ENCODE data around the gene TRIO. TPM values are rescaled to one million over a fixed set of nuclear protein-coding genes. Genes with fewer than 3 reads are reported as not detected.

Gene TRIO
- total and polyA plus RNA-seq, 2 donors, result 35.8 to 233 TPM

- Histone ChIP-seq H3K4me1 (ENCODE audit: insufficient read depth) (peaks cover 4% of the 10 kb centered on the region), H3K4me3 (ENCODE audit: low read depth, low read length) (no peak overlapping the region), H3K27ac (ENCODE audit: low read depth) (no peak overlapping the region), H3K36me3 (ENCODE audit: insufficient read depth) (no peaks in the 10 kb centered on the region)
- no peak for DNase-seq (ENCODE audit: extremely low spot score)
- 83% methylated on average over 5 of the region's 5 CpGs for WGBS
These were observed 29.1 kb downstream of the TRIO start for GRCh38 chr5:14172149-14172795.

GRCh38 chr5:14173377-14174229, 30.5 kb downstream of the TRIO start:
- WGBS, result 80% methylated on average over 15 of the region's 15 CpGs
- Histone ChIP-seq H3K4me3 (ENCODE audit: low read depth, low read length) (no peak overlapping the region), H3K27ac (ENCODE audit: low read depth) (no peak overlapping the region), H3K36me3 (ENCODE audit: insufficient read depth) (no peaks in the 10 kb centered on the region), H3K4me1 (ENCODE audit: insufficient read depth) (peaks cover 4% of the 10 kb centered on the region)
- no peak for DNase-seq (ENCODE audit: extremely low spot score)

GRCh38 chr5:14174230-14174636, 31.1 kb downstream of the TRIO start:
- H3K36me3 ChIP-seq (ENCODE audit: insufficient read depth), result no peaks in the 10 kb centered on the region
- 57% methylated on average over 8 of the region's 8 CpGs for WGBS
- no peak overlapping the region for H3K4me3 ChIP-seq (ENCODE audit: low read depth, low read length)
- H3K4me1 ChIP-seq (ENCODE audit: insufficient read depth), result peaks cover 4% of the 10 kb centered on the region
- H3K27ac ChIP-seq (ENCODE audit: low read depth), result no peak overlapping the region
- DNase-seq (ENCODE audit: extremely low spot score), result no peak

- Histone ChIP-seq H3K4me3 (ENCODE audit: low read depth, low read length) (no peak overlapping the region), H3K36me3 (ENCODE audit: insufficient read depth) (no peaks in the 10 kb centered on the region), H3K27ac (ENCODE audit: low read depth) (no peak overlapping the region), H3K4me1 (ENCODE audit: insufficient read depth) (peaks cover 4% of the 10 kb centered on the region)
- 91% methylated on average over 1 of the region's 1 CpG for WGBS
- no peak for DNase-seq (ENCODE audit: extremely low spot score)
These were observed 32.2 kb downstream of the TRIO start for GRCh38 chr5:14175381-14175780.

GRCh38 chr5:14176888-14177287, 33.7 kb downstream of the TRIO start:
- WGBS, result 85% methylated on average over 2 of the region's 2 CpGs
- Histone ChIP-seq H3K27ac (ENCODE audit: low read depth) (no peak overlapping the region), H3K4me3 (ENCODE audit: low read depth, low read length) (no peak overlapping the region), H3K36me3 (ENCODE audit: insufficient read depth) (no peaks in the 10 kb centered on the region), H3K4me1 (ENCODE audit: insufficient read depth) (peaks cover 6% of the 10 kb centered on the region)
- no peak for DNase-seq (ENCODE audit: extremely low spot score)

GRCh38 chr5:14177634-14178033, 34.5 kb downstream of the TRIO start:
- DNase-seq (ENCODE audit: extremely low spot score), result no peak
- Histone ChIP-seq H3K4me1 (ENCODE audit: insufficient read depth) (peaks cover 6% of the 10 kb centered on the region), H3K36me3 (ENCODE audit: insufficient read depth) (no peaks in the 10 kb centered on the region), H3K27ac (ENCODE audit: low read depth) (no peak overlapping the region), H3K4me3 (ENCODE audit: low read depth, low read length) (no peak overlapping the region)
- 65% methylated on average over 3 of the region's 3 CpGs for whole genome bisulfite sequencing

- no peak overlapping the region for H3K4me3 ChIP-seq (ENCODE audit: low read depth, low read length)
- H3K4me1 ChIP-seq (ENCODE audit: insufficient read depth), result peaks cover 6% of the 10 kb centered on the region
- no peaks in the 10 kb centered on the region for H3K36me3 ChIP-seq (ENCODE audit: insufficient read depth)
- H3K27ac ChIP-seq (ENCODE audit: low read depth), result no peak overlapping the region
- WGBS, result 54% methylated on average over 4 of the region's 4 CpGs
- no peak for DNase-seq (ENCODE audit: extremely low spot score)
These were observed 34.9 kb downstream of the TRIO start for GRCh38 chr5:14178091-14178490.

GRCh38 chr5:14178671-14179211, 35.6 kb downstream of the TRIO start:
- Histone ChIP-seq H3K4me1 (ENCODE audit: insufficient read depth) (peaks cover 6% of the 10 kb centered on the region), H3K27ac (ENCODE audit: low read depth) (no peak overlapping the region), H3K36me3 (ENCODE audit: insufficient read depth) (no peaks in the 10 kb centered on the region), H3K4me3 (ENCODE audit: low read depth, low read length) (no peak overlapping the region)
- no peak for DNase-seq (ENCODE audit: extremely low spot score)
- WGBS, result 75% methylated on average over 10 of the region's 10 CpGs

- Histone ChIP-seq H3K4me3 (ENCODE audit: low read depth, low read length) (no peak overlapping the region), H3K4me1 (ENCODE audit: insufficient read depth) (peaks cover 4% of the 10 kb centered on the region), H3K36me3 (ENCODE audit: insufficient read depth) (no peaks in the 10 kb centered on the region), H3K27ac (ENCODE audit: low read depth) (no peak overlapping the region)
- no peak for DNase-seq (ENCODE audit: extremely low spot score)
- WGBS, result 66% methylated on average over 6 of the region's 6 CpGs
These were observed 36.3 kb downstream of the TRIO start for GRCh38 chr5:14179446-14179845.

- H3K27ac ChIP-seq (ENCODE audit: low read depth), result no peak overlapping the region
- no peak for DNase-seq (ENCODE audit: extremely low spot score)
- no peak overlapping the region for H3K4me3 ChIP-seq (ENCODE audit: low read depth, low read length)
- H3K4me1 ChIP-seq (ENCODE audit: insufficient read depth), result peaks cover 7% of the 10 kb centered on the region
- no peaks in the 10 kb centered on the region for H3K36me3 ChIP-seq (ENCODE audit: insufficient read depth)
- 90% methylated on average over 3 of the region's 3 CpGs for WGBS
These were observed 37.3 kb downstream of the TRIO start for GRCh38 chr5:14180437-14180836.

- DNase-seq (ENCODE audit: extremely low spot score), result no peak
- no peak overlapping the region for H3K4me3 ChIP-seq (ENCODE audit: low read depth, low read length)
- no peaks in the 10 kb centered on the region for H3K36me3 ChIP-seq (ENCODE audit: insufficient read depth)
- 81% methylated on average over 11 of the region's 11 CpGs for WGBS
- no peak overlapping the region for H3K27ac ChIP-seq (ENCODE audit: low read depth)
- H3K4me1 ChIP-seq (ENCODE audit: insufficient read depth), result peaks cover 7% of the 10 kb centered on the region
These were observed 38.3 kb downstream of the TRIO start for GRCh38 chr5:14181299-14181968.

- DNase-seq (ENCODE audit: extremely low spot score), result no peak
- WGBS, result 67% methylated on average over 5 of the region's 5 CpGs
- Histone ChIP-seq H3K27ac (ENCODE audit: low read depth) (peak overlapping the region; percentile 67), H3K36me3 (ENCODE audit: insufficient read depth) (no peaks in the 10 kb centered on the region), H3K4me1 (ENCODE audit: insufficient read depth) (peaks cover 5% of the 10 kb centered on the region), H3K4me3 (ENCODE audit: low read depth, low read length) (no peak overlapping the region)
These were observed 39.6 kb downstream of the TRIO start for GRCh38 chr5:14182761-14183160.

GRCh38 chr5:14183187-14183939, 40.2 kb downstream of the TRIO start:
- DNase-seq (ENCODE audit: extremely low spot score), result no peak
- H3K4me3 ChIP-seq (ENCODE audit: low read depth, low read length), result peak overlapping the region; percentile 5
- 19% methylated on average over 8 of the region's 8 CpGs for WGBS
- H3K36me3 ChIP-seq (ENCODE audit: insufficient read depth), result no peaks in the 10 kb centered on the region
- peaks cover 5% of the 10 kb centered on the region for H3K4me1 ChIP-seq (ENCODE audit: insufficient read depth)
- H3K27ac ChIP-seq (ENCODE audit: low read depth), result peak overlapping the region; percentile 67

Data from urinary bladder (tissue), 4 donors.